ENCODE measurements around the gene IFT20.

- TF ChIP-seq CTCF (IDR thresholded peaks at IDR 0.05; ENCODE audit: poor library complexity) (no peak), EZH2 (IDR thresholded peaks at IDR 0.05; ENCODE audit: borderline replicate concordance) (no peak)
Observed at GRCh38 chr17:28365487-28365886, 30.2 kb upstream of the IFT20 start.
